IPS-15b (cell line): Measurements from ENCODE around the gene ASIP.
"Not testable (repeated sequence)": the region's sequence is repeated elsewhere in the genome, so short reads cannot be mapped to it uniquely, and the experiment has no call there.

Experiments used
- H3K27me3 ChIP-seq: one replicate; pipeline ENCODE4 v1.6.1; 2013; ENCODE audit warnings: low read length; ENCODE audit not compliant: control insufficient read depth, insufficient read depth
- H3K36me3 ChIP-seq: one replicate; pipeline ENCODE4 v1.6.1; 2013; ENCODE audit warnings: low read length; ENCODE audit not compliant: control insufficient read depth, insufficient read depth
- H3K4me1 ChIP-seq: one replicate; pipeline ENCODE4 v1.6.1; 2013; ENCODE audit warnings: mild to moderate bottlenecking, low read length; ENCODE audit not compliant: control insufficient read depth, insufficient read depth
- H3K4me3 ChIP-seq: one replicate; pipeline ENCODE4 v1.5.1; 2013; ENCODE audit warnings: low read depth, low read length
- H3K9ac ChIP-seq: one replicate; pipeline ENCODE4 v1.6.1; 2013; ENCODE audit warnings: low read depth, mild to moderate bottlenecking, low read length
- H3K9me3 ChIP-seq: one replicate; pipeline ENCODE4 v1.6.1; 2013; ENCODE audit warnings: mild to moderate bottlenecking, low read length; ENCODE audit not compliant: control insufficient read depth, insufficient read depth

ASIP gene

GRCh38 chr20:34268145-34268544, 26.9 kb downstream of the ASIP start:
- no peaks in the 10 kb centered on the region for H3K9me3 ChIP-seq
- no peak overlapping the region for H3K9ac ChIP-seq
- no peaks in the 10 kb centered on the region for H3K36me3 ChIP-seq
- no peaks in the 10 kb centered on the region for H3K4me1 ChIP-seq
- no peak overlapping the region for H3K4me3 ChIP-seq
- no peaks in the 10 kb centered on the region for H3K27me3 ChIP-seq

DNA sequence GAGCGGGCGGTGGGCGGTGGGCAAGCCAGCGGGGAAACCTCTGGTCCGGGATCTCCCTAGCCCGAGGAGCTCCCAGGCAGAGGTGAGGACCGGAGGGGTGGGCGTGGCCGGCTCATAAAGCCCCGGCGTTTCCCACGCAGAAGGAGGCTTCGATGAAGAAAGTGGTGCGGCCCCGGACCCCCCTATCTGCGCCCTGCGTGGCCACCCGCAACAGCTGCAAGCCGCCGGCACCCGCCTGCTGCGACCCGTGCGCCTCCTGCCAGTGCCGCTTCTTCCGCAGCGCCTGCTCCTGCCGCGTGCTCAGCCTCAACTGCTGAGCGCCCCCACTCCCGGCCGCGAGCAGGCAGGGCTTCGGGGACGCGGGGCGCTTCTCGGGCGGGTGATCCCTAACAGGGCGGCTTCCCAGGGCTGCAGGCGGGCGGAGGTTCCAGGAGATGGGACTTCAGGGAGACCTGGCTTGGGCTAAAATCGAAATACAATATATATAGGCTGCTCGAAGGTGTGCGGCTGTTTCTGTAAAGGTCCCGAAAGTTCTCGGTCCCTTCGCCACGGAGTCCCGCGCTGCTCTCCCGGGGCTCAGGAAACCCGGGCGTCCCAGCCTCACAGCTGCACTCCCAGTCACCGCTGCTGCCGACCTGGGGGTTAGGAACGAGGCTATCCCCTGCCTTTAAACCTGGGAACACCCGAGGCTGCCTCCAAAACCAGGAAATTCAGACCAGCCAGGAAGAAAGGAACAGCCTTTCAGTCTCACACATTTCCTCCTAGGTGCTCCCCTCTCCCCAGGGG, 27.8 kb downstream of the ASIP start:
- H3K4me1 ChIP-seq = no peaks in the 10 kb centered on the region
- H3K4me3 ChIP-seq = peak overlapping the region; percentile 48
- no peaks in the 10 kb centered on the region for H3K9me3 ChIP-seq
- H3K9ac ChIP-seq = no peak overlapping the region
- H3K27me3 ChIP-seq = no peaks in the 10 kb centered on the region
- H3K36me3 ChIP-seq = no peaks in the 10 kb centered on the region

DNA sequence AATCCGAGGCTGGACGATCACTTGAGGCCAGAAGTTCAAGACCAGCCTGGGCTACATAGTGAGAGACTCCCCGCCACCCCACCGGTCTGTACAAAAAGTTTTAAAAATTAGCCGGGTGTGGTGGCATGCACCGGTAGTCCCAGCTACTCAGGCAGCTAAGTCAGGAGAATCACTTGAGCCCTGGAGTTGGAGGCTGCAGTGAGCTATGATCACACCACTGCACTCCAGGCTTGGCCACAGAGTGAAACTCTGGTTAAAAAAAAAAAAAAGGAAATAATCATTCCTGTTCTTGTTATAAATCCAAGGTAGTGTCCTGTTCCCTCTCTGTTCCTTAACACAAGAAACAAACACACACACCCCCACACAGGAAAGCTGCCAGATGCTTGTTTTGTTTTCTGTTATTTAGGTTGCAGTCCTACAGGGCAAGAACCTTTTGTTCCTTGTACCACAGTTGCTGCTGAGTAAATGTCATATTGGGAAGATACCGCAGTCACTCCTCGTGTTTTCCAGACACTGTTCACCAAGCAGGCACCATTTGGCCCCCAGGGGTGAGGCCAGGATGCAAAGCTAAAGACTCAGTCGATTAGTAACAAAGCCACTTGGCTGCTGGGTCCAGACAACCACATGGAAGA, 28.9 kb downstream of the ASIP start:
- Histone ChIP-seq H3K27me3 (no peaks in the 10 kb centered on the region), H3K36me3 (no peaks in the 10 kb centered on the region), H3K9ac (no peak overlapping the region), H3K4me1 (no peaks in the 10 kb centered on the region), H3K9me3 (no peaks in the 10 kb centered on the region), H3K4me3 (no peak overlapping the region)

- no peak overlapping the region for H3K4me3 ChIP-seq
- H3K27me3 ChIP-seq = no peaks in the 10 kb centered on the region
- H3K4me1 ChIP-seq = no peaks in the 10 kb centered on the region
- H3K9ac ChIP-seq = no peak overlapping the region
- no peaks in the 10 kb centered on the region for H3K9me3 ChIP-seq
- H3K36me3 ChIP-seq = peaks cover 12% of the 10 kb centered on the region
Measured at GRCh38 chr20:34271956-34272355, 30.7 kb downstream of the ASIP start.

- no peak overlapping the region for H3K9ac ChIP-seq
- H3K9me3 ChIP-seq = no peaks in the 10 kb centered on the region
- H3K27me3 ChIP-seq = no peaks in the 10 kb centered on the region
- no peak overlapping the region for H3K4me3 ChIP-seq
- no peaks in the 10 kb centered on the region for H3K4me1 ChIP-seq
- peaks cover 21% of the 10 kb centered on the region for H3K36me3 ChIP-seq
Measured at GRCh38 chr20:34274694-34275093, 33.5 kb downstream of the ASIP start.

DNA sequence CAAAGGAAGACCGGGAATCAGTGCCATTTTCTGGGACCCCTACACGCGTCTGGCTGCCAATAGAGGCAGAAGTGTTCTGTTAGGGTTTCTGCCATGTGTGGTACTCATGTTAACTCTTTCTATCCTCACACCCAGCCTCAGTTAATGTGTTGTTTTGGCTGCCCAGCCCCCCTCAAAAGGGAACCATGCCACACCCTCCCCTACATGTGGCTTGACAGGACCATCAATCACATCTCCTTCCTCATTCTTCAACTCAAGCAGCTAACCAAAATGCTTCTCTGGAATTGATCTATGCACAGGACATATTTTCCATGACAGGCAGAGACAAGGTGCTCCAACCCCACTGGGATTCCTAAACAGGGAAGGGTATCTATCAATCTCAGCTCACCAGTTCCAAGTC, 40.0 kb downstream of the ASIP start:
- no peak overlapping the region for H3K9ac ChIP-seq
- H3K9me3 ChIP-seq = no peaks in the 10 kb centered on the region
- H3K36me3 ChIP-seq = peaks cover 79% of the 10 kb centered on the region
- H3K27me3 ChIP-seq = no peaks in the 10 kb centered on the region
- no peak overlapping the region for H3K4me3 ChIP-seq
- H3K4me1 ChIP-seq = no peaks in the 10 kb centered on the region

- no peak overlapping the region for H3K9ac ChIP-seq
- no peaks in the 10 kb centered on the region for H3K27me3 ChIP-seq
- H3K36me3 ChIP-seq = peaks cover 77% of the 10 kb centered on the region
- no peaks in the 10 kb centered on the region for H3K9me3 ChIP-seq
- H3K4me1 ChIP-seq = no peaks in the 10 kb centered on the region
- H3K4me3 ChIP-seq = no peak overlapping the region
Measured at GRCh38 chr20:34282041-34282440, 40.8 kb downstream of the ASIP start.

GRCh38 chr20:34283844-34284243, 42.6 kb downstream of the ASIP start:
- H3K9me3 ChIP-seq = no peaks in the 10 kb centered on the region
- H3K4me1 ChIP-seq = no peaks in the 10 kb centered on the region
- H3K36me3 ChIP-seq = peaks cover 80% of the 10 kb centered on the region
- H3K4me3 ChIP-seq = no peak overlapping the region
- no peaks in the 10 kb centered on the region for H3K27me3 ChIP-seq
- H3K9ac ChIP-seq = no peak overlapping the region

DNA sequence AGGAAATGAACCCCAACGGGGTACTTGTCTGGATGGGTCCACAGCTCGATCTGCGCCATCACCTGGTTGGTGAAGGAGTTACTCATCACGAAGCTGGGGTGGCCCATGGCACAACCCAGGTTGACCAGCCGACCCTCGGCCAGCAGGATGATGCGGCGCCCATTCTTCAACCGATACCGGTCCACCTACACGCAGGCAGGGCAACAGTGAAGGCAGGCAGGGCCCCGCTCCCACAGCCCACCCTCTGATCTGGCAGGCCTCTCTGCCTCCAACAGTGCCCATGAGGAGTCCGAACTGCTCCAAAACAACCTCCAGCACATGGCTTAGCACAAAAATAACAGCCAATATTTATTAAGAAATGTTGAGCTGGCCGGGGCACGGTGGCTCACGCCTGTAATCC, 44.2 kb downstream of the ASIP start:
- H3K9ac ChIP-seq = no peak overlapping the region
- no peaks in the 10 kb centered on the region for H3K9me3 ChIP-seq
- no peaks in the 10 kb centered on the region for H3K4me1 ChIP-seq
- H3K4me3 ChIP-seq = no peak overlapping the region
- H3K36me3 ChIP-seq = peaks cover 82% of the 10 kb centered on the region
- H3K27me3 ChIP-seq = no peaks in the 10 kb centered on the region

GRCh38 chr20:34287500-34287899, 46.3 kb downstream of the ASIP start:
- H3K9me3 ChIP-seq, H3K4me1 ChIP-seq, H3K27me3 ChIP-seq, H3K4me3 ChIP-seq, H3K9ac ChIP-seq: not testable (repeated sequence)
- peaks cover 82% of the 10 kb centered on the region for H3K36me3 ChIP-seq

- Histone ChIP-seq H3K27me3 (no peaks in the 10 kb centered on the region), H3K9ac (no peak overlapping the region), H3K4me3 (no peak overlapping the region), H3K9me3 (no peaks in the 10 kb centered on the region), H3K36me3 (peaks cover 82% of the 10 kb centered on the region), H3K4me1 (no peaks in the 10 kb centered on the region)
Measured at GRCh38 chr20:34290471-34290870, 49.2 kb downstream of the ASIP start.

DNA sequence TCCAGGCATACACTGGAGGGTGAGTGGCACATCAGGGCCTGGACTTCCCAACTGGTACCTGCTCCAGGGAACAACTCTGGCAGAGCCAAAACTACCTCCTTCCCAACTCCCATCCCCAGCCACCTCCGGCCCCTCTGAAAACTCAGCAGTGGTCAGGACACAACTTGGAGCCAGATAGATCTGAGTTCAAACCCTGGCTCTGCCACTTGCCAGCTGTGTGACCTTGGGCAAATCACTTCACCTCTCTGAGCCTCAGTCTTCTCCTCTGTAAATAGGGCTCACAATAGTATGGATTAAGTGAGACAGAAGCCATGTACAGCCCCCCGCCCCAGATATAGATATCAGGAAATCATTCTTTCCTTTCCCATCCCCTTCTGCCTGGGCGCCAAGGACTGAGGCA, 51.3 kb downstream of the ASIP start:
- no peaks in the 10 kb centered on the region for H3K9me3 ChIP-seq
- no peak overlapping the region for H3K9ac ChIP-seq
- H3K4me3 ChIP-seq = no peak overlapping the region
- no peaks in the 10 kb centered on the region for H3K27me3 ChIP-seq
- H3K36me3 ChIP-seq = peaks cover 67% of the 10 kb centered on the region
- no peaks in the 10 kb centered on the region for H3K4me1 ChIP-seq
